GM12878 (cell line): Measurements from ENCODE around the gene JMJD7. TPM values are rescaled to one million over a fixed set of nuclear protein-coding genes. Genes with fewer than 3 reads are reported as not detected.

Experiments used
- ATAC-seq: fragments of 200-7000 bp; cut with Tn5 transposase; 3 replicates; pipeline ENCODE4 v1.9.1; 2020; ENCODE audit warnings: mild to moderate bottlenecking, moderate library complexity
- BruUV-seq: library from RNA; stranded (reverse); fragments of 400-500 nt; replicated peaks from 2 replicates; lab custom pipeline; 2021; lab: Mats Ljungman, UMichigan
- CTCF ChIA-PET: fragments of 300-600 bp; sonication (Branson Sonifier 250); formaldehyde crosslinking; extraction: SDS; loops from one replicate; lab custom pipeline; 2021; ENCODE audit warnings: inconsistent platforms; lab: Yijun Ruan, JAX
- POLR2A ChIA-PET: fragments of 350-600 bp; formaldehyde crosslinking; extraction: SDS; loops from one replicate; lab custom pipeline; 2021; ENCODE audit warnings: inconsistent platforms; lab: Charles Lee
- RAD21 ChIA-PET: fragments of 300-600 bp; sonication (Branson Sonifier 250); formaldehyde crosslinking; loops from one replicate; lab custom pipeline; 2023; ENCODE audit warnings: antibody characterized with exemption; ENCODE audit not compliant: unreplicated experiment; lab: Charles Lee
- SMC1A ChIA-PET: fragments of 300-600 bp; sonication (Branson Sonifier 250); formaldehyde crosslinking; loops from one replicate; lab custom pipeline; 2023; ENCODE audit not compliant: unreplicated experiment, uncharacterized antibody; lab: Charles Lee
- DNase-seq: peaks from one replicate; pipeline ENCODE4 v3.0.0-alpha.2; 2011; ENCODE audit warnings: low read depth, low spot score
- FAIRE-seq: peaks from 3 replicates; lab custom pipeline; 2011; peaks lifted over from hg19 to GRCh38; lab: Jason Lieb, UNC
- H2AFZ ChIP-seq: 2 replicates; pipeline ENCODE4 v1.6.0; 2011; ENCODE audit warnings: low read depth, low read length, control low read depth; ENCODE audit not compliant: control insufficient read depth
- H3K27ac ChIP-seq: 2 replicates; pipeline ENCODE4 v1.5.1; 2011; ENCODE audit warnings: control low read depth; ENCODE audit not compliant: control insufficient read depth, insufficient read depth
- H3K27me3 ChIP-seq, 2 experiments: replicated peaks in 1 of 2; 2 replicates each; pipeline versions ENCODE4 v1.6.0 to v1.6.1; 2011; ENCODE audit warnings: low read length in 1 of 2; ENCODE audit not compliant: control insufficient read depth in 2 of 2, insufficient read depth in 2 of 2
- H3K36me3 ChIP-seq, 2 experiments: 2 replicates each; pipeline ENCODE4 v1.5.1; 2011; ENCODE audit warnings: low read length in 1 of 2; ENCODE audit not compliant: control insufficient read depth in 2 of 2, insufficient read depth in 2 of 2
- H3K4me1 ChIP-seq: 2 replicates; pipeline ENCODE4 v1.6.1; 2011; ENCODE audit warnings: mild to moderate bottlenecking, low read length, moderate library complexity, mixed read lengths; ENCODE audit not compliant: control insufficient read depth, insufficient read depth
- H3K4me2 ChIP-seq: 2 replicates; pipeline ENCODE4 v1.6.0; 2011; ENCODE audit warnings: control low read depth; ENCODE audit not compliant: control insufficient read depth, insufficient read depth
- H3K4me3 ChIP-seq: fragments of 200-600 bp; sonication (generic); 2 replicates; pipeline ENCODE4 v1.5.1; 2016
- H3K79me2 ChIP-seq: 2 replicates; pipeline ENCODE4 v1.6.0; 2011; ENCODE audit warnings: low read length; ENCODE audit not compliant: control insufficient read depth, insufficient read depth
- H3K9ac ChIP-seq: 2 replicates; pipeline ENCODE4 v1.8.0; 2011; ENCODE audit warnings: low read length, control low read depth, mixed read lengths; ENCODE audit not compliant: control insufficient read depth, insufficient read depth
- H3K9me3 ChIP-seq: replicated peaks from 3 replicates; pipeline ENCODE4 v1.5.1; 2011; ENCODE audit warnings: mild to moderate bottlenecking, low read length; ENCODE audit not compliant: control insufficient read depth, insufficient read depth
- H4K20me1 ChIP-seq: 2 replicates; pipeline ENCODE4 v1.6.0; 2011; ENCODE audit not compliant: control insufficient read depth, insufficient read depth
- CBX5 ChIP-seq: sonication (generic); IDR thresholded peaks from 2 replicates; pipeline ENCODE4 v1.6.1; 2016; ENCODE audit warnings: low read depth, moderate library complexity, mild to moderate bottlenecking, inconsistent platforms
- EZH2 ChIP-seq: IDR thresholded peaks from 2 replicates; pipeline ENCODE4 v1.6.1; 2012; ENCODE audit warnings: low read depth, mild to moderate bottlenecking, control low read depth, inconsistent platforms, low read length, borderline replicate concordance; ENCODE audit not compliant: control insufficient read depth
- HDGF ChIP-seq: fragments of 450-650 bp; IDR thresholded peaks from 2 replicates; pipeline ENCODE4 v1.6.1; 2016; ENCODE audit warnings: antibody characterized with exemption
- IRF4 ChIP-seq: IDR thresholded peaks from 2 replicates; pipeline ENCODE4 v1.6.1; 2011; ENCODE audit warnings: low read depth, low read length
- NR2F1 ChIP-seq: fragments of 450-650 bp; conservative IDR thresholded peaks from 2 replicates; pipeline ENCODE4 v1.6.1; 2017; ENCODE audit warnings: mild to moderate bottlenecking
- RBBP5 ChIP-seq: fragments of 200-600 bp; sonication (generic); conservative IDR thresholded peaks from 2 replicates; pipeline ENCODE4 v1.6.1; 2016
- RUNX3 ChIP-seq: IDR thresholded peaks from 2 replicates; pipeline ENCODE4 v1.6.1; 2012; ENCODE audit warnings: low read length, inconsistent platforms
- TARDBP ChIP-seq: IDR thresholded peaks from 2 replicates; pipeline ENCODE4 v1.6.1; 2016; ENCODE audit warnings: borderline replicate concordance
- TCF3 ChIP-seq: IDR thresholded peaks from 2 replicates; pipeline ENCODE4 v1.6.1; 2012; ENCODE audit warnings: low read depth, mild to moderate bottlenecking, low read length, borderline replicate concordance; ENCODE audit not compliant: insufficient read depth
- ZNF622 ChIP-seq: fragments of 450-650 bp; IDR thresholded peaks from 2 replicates; pipeline ENCODE4 v1.6.1; 2017; ENCODE audit warnings: mild to moderate bottlenecking, inconsistent platforms
- WGBS: methylation state at CpG from one replicate; pipeline ENCODE4 v1.1.6; 2016; ENCODE audit warnings: low lambda C conversion rate; ENCODE audit not compliant: insufficient replicate concordance, insufficient coverage; ENCODE audit errors: missing lambda C conversion rate; 5-methylcytosine and 5-hydroxymethylcytosine counted together
- in situ Hi-C: fragments of 300-500 bp; cut with MboI; formaldehyde crosslinking; loops from 9 replicates; pipeline ENCODE4 v1.14.3; 2018; ENCODE audit warnings: mixed read lengths
- intact Hi-C: fragments of 100-400 bp; cut with micrococcal nuclease; formaldehyde crosslinking; loops from one replicate; pipeline ENCODE4 v1.14.2; 2022; ENCODE audit not compliant: unreplicated experiment
- polyA plus RNA-seq, 11 experiments: library from polyadenylated mRNA; depleted of rRNA in 4 of 11; unstranded in 6 of 11; stranded (reverse) in 5 of 11; fragments of >200 nt; fragmentation: Nextera tagmentation in 4 of 11; fragmentation: Illumina TruSeq in 1 of 11; extraction: Ambion mirVana in 4 of 11; extraction: Trizol in 1 of 11; gene quantifications; 1 replicate in 1 of 11; 2 replicates in 10 of 11; pipeline versions ENCODE4 v1.2.1 to v1.2.3, GENCODE V29; 2011 to 2016; ENCODE audit warnings: inconsistent platforms in 2 of 11, missing spikeins in 2 of 11, low read depth in 1 of 11
- total RNA-seq, 4 experiments: library from RNA; depleted of rRNA in 3 of 4; stranded (reverse); fragments of >200 nt in 3 of 4; fragmentation: Illumina TruSeq in 1 of 4; extraction: Trizol in 1 of 4; gene quantifications; 2 replicates each; pipeline versions ENCODE4 v1.2.1 to v1.2.3, GENCODE V29; 2013 to 2021
- TF ChIP-seq, protein P1 (sequence below): fragments of 450-650 bp; IDR thresholded peaks from 2 replicates; pipeline ENCODE4 v1.6.1; 2017; ENCODE audit warnings: mild to moderate bottlenecking
- TF ChIP-seq, protein P2 (sequence below): fragments of 450-650 bp; formaldehyde crosslinking; IDR thresholded peaks from 2 replicates; pipeline ENCODE4 v1.4.0; 2020; ENCODE audit warnings: mild to moderate bottlenecking, moderate library complexity

The JMJD7 gene
- total and polyA plus RNA-seq, 10 of the 15 experiments (the other 5 are each of a cell fraction or from before 2014, with no cell fraction given): 0.79 to 12.2 (median 6.5) TPM

- Histone ChIP-seq H3K79me2 (no peaks in the 10 kb centered on the region), H3K4me3 (no peak overlapping the region), H3K9ac (no peak overlapping the region), H3K27ac (no peak overlapping the region), H3K4me1 (no peaks in the 10 kb centered on the region), H3K36me3 (no peaks in the 10 kb centered on the region), H2AFZ (no peak overlapping the region), H4K20me1 (no peaks in the 10 kb centered on the region), H3K27me3 (peaks cover 0 to 2% of the 10 kb centered on the region in 2 experiments; a peak in 2 of 4 replicates), H3K9me3 (no peaks in the 10 kb centered on the region), H3K4me2 (no peak overlapping the region)
- ChIA-PET POLR2A (no interaction called here), RAD21 (interaction anchor here (0.6 kb wide), 1 partner anchor 21 kb away, joined by 3 read pairs; no protein-coding TSS in a partner anchor), CTCF (interaction anchor here (1.0 kb wide), 1 partner anchor 22 kb away, joined by 3 read pairs; no protein-coding TSS in a partner anchor), SMC1A (interaction anchor here (0.6 kb wide), 1 partner anchor 953 kb away, joined by 4 read pairs; no protein-coding TSS in a partner anchor)
- FAIRE-seq: no peak
- in situ Hi-C loops: no loop called here
- no peak for TF ChIP-seq RBBP5
- TF ChIP-seq RUNX3: no peak
- no peak for TF ChIP-seq IRF4
- no peak for TF ChIP-seq NR2F1
- no peak for TF ChIP-seq CBX5
- no peak for TF ChIP-seq TARDBP
- no TSS peak for BruUV-seq
- ATAC-seq: peak; percentile 21
- 45% methylated on average over 14 of the region's 14 CpGs for WGBS
- DNase-seq: no peak
- intact Hi-C loops: no loop called here
Measured at GRCh38 chr15:41882689-41883483, 55.0 kb downstream of the JMJD7 start.

DNA sequence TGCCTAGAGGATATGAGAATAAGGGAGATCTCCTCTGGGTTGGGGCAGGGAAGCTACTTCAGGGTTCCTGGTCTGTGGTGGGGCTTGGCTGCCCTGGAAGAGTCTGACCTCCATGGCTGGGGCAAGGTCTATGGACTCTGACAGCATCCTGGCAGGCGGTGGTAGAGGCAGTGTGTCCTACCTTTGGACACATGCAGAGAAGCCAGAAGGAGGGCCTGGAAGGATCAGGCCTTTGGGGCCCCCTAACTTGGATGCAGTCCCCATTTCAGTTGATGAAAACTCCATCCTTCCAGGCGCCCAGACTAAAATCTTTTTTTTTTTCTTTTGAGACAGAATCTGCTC lies 55.6 kb downstream of the JMJD7 start:
- no peaks in the 10 kb centered on the region for H4K20me1 ChIP-seq
- FAIRE-seq (no peak), ATAC-seq (no peak), DNase-seq (no peak)
- no peak overlapping the region for H3K4me3 ChIP-seq
- no peak overlapping the region for H3K9ac ChIP-seq
- no peaks in the 10 kb centered on the region for H3K36me3 ChIP-seq
- CTCF ChIA-PET: interaction anchor here (1.0 kb wide), 1 partner anchor 22 kb away, joined by 3 read pairs; no protein-coding TSS in a partner anchor
- POLR2A ChIA-PET: no interaction called here
- 39% methylated on average over 2 of the region's 2 CpGs for WGBS
- BruUV-seq: no TSS peak
- H3K9me3 ChIP-seq: no peaks in the 10 kb centered on the region
- H3K27me3 ChIP-seq: peaks cover 0 to 2% of the 10 kb centered on the region in 2 experiments; a peak in 2 of 4 replicates
- no peak overlapping the region for H3K27ac ChIP-seq
- in situ Hi-C loops: no loop called here
- intact Hi-C loops: no loop called here
- no peak overlapping the region for H2AFZ ChIP-seq
- RAD21 ChIA-PET: interaction anchor here (0.6 kb wide), 1 partner anchor 20 kb away, joined by 3 read pairs; no protein-coding TSS in a partner anchor
- H3K79me2 ChIP-seq: no peaks in the 10 kb centered on the region
- no peak overlapping the region for H3K4me2 ChIP-seq
- SMC1A ChIA-PET: interaction anchor here (0.6 kb wide), 1 partner anchor 953 kb away, joined by 4 read pairs; no protein-coding TSS in a partner anchor
- no peaks in the 10 kb centered on the region; the same call in 1 of the 2 replicates for H3K4me1 ChIP-seq
- TF ChIP-seq, protein P1, sequence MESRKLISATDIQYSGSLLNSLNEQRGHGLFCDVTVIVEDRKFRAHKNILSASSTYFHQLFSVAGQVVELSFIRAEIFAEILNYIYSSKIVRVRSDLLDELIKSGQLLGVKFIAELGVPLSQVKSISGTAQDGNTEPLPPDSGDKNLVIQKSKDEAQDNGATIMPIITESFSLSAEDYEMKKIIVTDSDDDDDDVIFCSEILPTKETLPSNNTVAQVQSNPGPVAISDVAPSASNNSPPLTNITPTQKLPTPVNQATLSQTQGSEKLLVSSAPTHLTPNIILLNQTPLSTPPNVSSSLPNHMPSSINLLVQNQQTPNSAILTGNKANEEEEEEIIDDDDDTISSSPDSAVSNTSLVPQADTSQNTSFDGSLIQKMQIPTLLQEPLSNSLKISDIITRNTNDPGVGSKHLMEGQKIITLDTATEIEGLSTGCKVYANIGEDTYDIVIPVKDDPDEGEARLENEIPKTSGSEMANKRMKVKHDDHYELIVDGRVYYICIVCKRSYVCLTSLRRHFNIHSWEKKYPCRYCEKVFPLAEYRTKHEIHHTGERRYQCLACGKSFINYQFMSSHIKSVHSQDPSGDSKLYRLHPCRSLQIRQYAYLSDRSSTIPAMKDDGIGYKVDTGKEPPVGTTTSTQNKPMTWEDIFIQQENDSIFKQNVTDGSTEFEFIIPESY: no peak
- TF ChIP-seq, protein P2, sequence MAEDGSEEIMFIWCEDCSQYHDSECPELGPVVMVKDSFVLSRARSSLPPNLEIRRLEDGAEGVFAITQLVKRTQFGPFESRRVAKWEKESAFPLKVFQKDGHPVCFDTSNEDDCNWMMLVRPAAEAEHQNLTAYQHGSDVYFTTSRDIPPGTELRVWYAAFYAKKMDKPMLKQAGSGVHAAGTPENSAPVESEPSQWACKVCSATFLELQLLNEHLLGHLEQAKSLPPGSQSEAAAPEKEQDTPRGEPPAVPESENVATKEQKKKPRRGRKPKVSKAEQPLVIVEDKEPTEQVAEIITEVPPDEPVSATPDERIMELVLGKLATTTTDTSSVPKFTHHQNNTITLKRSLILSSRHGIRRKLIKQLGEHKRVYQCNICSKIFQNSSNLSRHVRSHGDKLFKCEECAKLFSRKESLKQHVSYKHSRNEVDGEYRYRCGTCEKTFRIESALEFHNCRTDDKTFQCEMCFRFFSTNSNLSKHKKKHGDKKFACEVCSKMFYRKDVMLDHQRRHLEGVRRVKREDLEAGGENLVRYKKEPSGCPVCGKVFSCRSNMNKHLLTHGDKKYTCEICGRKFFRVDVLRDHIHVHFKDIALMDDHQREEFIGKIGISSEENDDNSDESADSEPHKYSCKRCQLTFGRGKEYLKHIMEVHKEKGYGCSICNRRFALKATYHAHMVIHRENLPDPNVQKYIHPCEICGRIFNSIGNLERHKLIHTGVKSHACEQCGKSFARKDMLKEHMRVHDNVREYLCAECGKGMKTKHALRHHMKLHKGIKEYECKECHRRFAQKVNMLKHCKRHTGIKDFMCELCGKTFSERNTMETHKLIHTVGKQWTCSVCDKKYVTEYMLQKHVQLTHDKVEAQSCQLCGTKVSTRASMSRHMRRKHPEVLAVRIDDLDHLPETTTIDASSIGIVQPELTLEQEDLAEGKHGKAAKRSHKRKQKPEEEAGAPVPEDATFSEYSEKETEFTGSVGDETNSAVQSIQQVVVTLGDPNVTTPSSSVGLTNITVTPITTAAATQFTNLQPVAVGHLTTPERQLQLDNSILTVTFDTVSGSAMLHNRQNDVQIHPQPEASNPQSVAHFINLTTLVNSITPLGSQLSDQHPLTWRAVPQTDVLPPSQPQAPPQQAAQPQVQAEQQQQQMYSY (CRISPR knock-in tag): no peak
- no peak for TF ChIP-seq EZH2
- no peak for TF ChIP-seq HDGF
- TF ChIP-seq TCF3: no peak
- no peak for TF ChIP-seq ZNF622
